ENCODE measurements around the gene CLEC4G.

The CLEC4G gene

DNA sequence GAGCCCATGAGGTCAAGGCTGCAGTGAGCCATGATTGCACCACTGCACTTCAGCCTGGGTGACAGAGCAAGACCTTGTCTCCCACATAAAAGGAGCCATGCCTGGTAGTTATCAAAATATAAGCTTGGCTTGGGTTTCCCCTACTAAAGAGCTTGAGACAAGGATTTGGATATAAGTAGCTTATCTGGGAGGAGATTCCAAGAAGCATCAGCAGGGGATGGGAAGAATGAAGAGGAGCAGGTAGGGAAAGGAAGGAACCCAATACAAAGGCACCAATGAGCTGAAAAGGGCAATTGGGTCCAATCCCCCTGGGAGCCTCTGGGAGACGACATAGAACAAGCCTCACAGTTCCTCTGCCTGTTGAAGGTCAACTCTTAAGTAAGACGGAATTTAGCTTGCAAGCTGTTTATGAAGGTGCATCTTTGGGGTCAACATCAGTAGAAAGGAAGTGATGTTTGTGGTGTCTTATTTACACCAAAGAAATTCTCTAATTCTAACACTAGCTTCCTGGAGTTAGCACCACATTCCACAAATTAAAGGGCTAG, 7.4 kb upstream of the CLEC4G start:
- TF ChIP-seq FOXM1 (IDR thresholded peaks at IDR 0.05; ENCODE audit: borderline replicate concordance, low read depth) (no peak), NFIC (IDR thresholded peaks at IDR 0.05) (no peak), RAD21 (IDR thresholded peaks at IDR 0.05; ENCODE audit: low read depth) (no peak), EGR1 (IDR thresholded peaks at IDR 0.05) (no peak), YY1 (IDR thresholded peaks at IDR 0.05; ENCODE audit: low read depth) (no peak), CEBPB (IDR thresholded peaks at IDR 0.05) (no peak), ZBTB7A (IDR thresholded peaks at IDR 0.05; ENCODE audit: low read depth) (no peak)
- TF ChIP-seq, protein P1, sequence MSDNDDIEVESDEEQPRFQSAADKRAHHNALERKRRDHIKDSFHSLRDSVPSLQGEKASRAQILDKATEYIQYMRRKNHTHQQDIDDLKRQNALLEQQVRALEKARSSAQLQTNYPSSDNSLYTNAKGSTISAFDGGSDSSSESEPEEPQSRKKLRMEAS (IDR thresholded peaks at IDR 0.05), result no peak
- TF ChIP-seq, protein P2, sequence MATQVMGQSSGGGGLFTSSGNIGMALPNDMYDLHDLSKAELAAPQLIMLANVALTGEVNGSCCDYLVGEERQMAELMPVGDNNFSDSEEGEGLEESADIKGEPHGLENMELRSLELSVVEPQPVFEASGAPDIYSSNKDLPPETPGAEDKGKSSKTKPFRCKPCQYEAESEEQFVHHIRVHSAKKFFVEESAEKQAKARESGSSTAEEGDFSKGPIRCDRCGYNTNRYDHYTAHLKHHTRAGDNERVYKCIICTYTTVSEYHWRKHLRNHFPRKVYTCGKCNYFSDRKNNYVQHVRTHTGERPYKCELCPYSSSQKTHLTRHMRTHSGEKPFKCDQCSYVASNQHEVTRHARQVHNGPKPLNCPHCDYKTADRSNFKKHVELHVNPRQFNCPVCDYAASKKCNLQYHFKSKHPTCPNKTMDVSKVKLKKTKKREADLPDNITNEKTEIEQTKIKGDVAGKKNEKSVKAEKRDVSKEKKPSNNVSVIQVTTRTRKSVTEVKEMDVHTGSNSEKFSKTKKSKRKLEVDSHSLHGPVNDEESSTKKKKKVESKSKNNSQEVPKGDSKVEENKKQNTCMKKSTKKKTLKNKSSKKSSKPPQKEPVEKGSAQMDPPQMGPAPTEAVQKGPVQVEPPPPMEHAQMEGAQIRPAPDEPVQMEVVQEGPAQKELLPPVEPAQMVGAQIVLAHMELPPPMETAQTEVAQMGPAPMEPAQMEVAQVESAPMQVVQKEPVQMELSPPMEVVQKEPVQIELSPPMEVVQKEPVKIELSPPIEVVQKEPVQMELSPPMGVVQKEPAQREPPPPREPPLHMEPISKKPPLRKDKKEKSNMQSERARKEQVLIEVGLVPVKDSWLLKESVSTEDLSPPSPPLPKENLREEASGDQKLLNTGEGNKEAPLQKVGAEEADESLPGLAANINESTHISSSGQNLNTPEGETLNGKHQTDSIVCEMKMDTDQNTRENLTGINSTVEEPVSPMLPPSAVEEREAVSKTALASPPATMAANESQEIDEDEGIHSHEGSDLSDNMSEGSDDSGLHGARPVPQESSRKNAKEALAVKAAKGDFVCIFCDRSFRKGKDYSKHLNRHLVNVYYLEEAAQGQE (IDR thresholded peaks at IDR 0.05; ENCODE audit: low read depth), result no peak

DNA sequence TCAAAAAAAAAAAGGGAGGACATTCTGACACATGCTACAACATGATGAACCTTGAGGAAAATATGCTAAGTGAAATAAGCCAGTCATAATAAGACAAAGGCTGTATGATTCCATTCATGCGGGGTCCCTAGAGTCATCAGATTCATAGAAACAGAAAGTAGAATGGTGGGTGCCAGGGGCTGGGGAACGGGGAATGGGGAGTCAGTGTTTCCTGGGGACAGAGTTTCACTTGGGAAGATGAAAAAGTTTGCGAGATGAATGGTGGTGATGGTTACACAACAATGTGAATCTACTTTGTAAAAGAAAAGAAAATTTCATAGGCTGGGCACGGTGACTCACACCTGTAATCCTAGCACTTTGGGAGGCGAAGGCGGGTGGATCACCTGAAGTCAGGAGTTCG, 6.1 kb upstream of the CLEC4G start:
- TF ChIP-seq TAF1 (IDR thresholded peaks at IDR 0.05; ENCODE audit: low read depth), result no peak
- no peak for TF ChIP-seq FOXM1 (IDR thresholded peaks at IDR 0.05; ENCODE audit: borderline replicate concordance, low read depth)
- TF ChIP-seq CREB1 (IDR thresholded peaks at IDR 0.05; ENCODE audit: low read depth), result no peak
- no peak for TF ChIP-seq EP300 (IDR thresholded peaks at IDR 0.05; ENCODE audit: borderline replicate concordance)
- no peak for TF ChIP-seq ZBTB7A (IDR thresholded peaks at IDR 0.05; ENCODE audit: low read depth)
- TF ChIP-seq NFIC (IDR thresholded peaks at IDR 0.05), result no peak
- TF ChIP-seq TEAD4 (IDR thresholded peaks at IDR 0.05), result no peak
- no peak for TF ChIP-seq EGR1 (IDR thresholded peaks at IDR 0.05)
- TF ChIP-seq, protein P3, sequence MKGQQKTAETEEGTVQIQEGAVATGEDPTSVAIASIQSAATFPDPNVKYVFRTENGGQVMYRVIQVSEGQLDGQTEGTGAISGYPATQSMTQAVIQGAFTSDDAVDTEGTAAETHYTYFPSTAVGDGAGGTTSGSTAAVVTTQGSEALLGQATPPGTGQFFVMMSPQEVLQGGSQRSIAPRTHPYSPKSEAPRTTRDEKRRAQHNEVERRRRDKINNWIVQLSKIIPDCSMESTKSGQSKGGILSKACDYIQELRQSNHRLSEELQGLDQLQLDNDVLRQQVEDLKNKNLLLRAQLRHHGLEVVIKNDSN (IDR thresholded peaks at IDR 0.05), result no peak
- TF ChIP-seq RAD21 (IDR thresholded peaks at IDR 0.05; ENCODE audit: low read depth), result no peak
- no peak for TF ChIP-seq YY1 (IDR thresholded peaks at IDR 0.05; ENCODE audit: low read depth)
- TF ChIP-seq, protein P2 (IDR thresholded peaks at IDR 0.05; ENCODE audit: low read depth), result no peak
- TF ChIP-seq CEBPB (IDR thresholded peaks at IDR 0.05), result no peak

DNA sequence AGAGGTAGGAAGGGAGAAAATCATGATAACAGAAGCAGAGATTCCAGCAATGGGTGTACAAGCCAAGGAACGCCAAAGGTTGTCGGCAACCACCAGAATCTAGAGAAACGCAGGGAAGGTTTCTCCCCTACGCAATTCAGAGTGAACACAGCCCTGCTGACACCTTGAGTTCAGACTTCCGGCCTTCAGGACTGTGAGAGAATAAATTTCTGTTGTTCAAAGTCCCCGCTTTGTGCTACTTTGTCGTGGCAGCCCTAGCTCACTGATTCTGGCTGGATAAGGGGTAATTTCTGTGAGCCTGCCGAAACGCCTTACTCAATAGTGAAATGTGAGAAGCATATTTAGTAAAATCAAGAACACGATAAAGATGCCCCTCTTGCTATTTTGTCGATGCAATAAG, 5.3 kb upstream of the CLEC4G start:
- TF ChIP-seq FOXM1 (IDR thresholded peaks at IDR 0.05; ENCODE audit: borderline replicate concordance, low read depth) (no peak), CREB1 (IDR thresholded peaks at IDR 0.05; ENCODE audit: low read depth) (no peak), NFIC (IDR thresholded peaks at IDR 0.05) (no peak), CEBPB (IDR thresholded peaks at IDR 0.05) (no peak), ZBTB7A (IDR thresholded peaks at IDR 0.05; ENCODE audit: low read depth) (no peak), TAF1 (IDR thresholded peaks at IDR 0.05; ENCODE audit: low read depth) (no peak), YY1 (IDR thresholded peaks at IDR 0.05; ENCODE audit: low read depth) (no peak), TEAD4 (IDR thresholded peaks at IDR 0.05) (no peak), EGR1 (IDR thresholded peaks at IDR 0.05) (no peak), TCF12 (IDR thresholded peaks at IDR 0.05; ENCODE audit: low read depth) (no peak), EP300 (IDR thresholded peaks at IDR 0.05; ENCODE audit: borderline replicate concordance) (no peak)
- TF ChIP-seq, protein P3 (IDR thresholded peaks at IDR 0.05), result no peak
- TF ChIP-seq, protein P1 (IDR thresholded peaks at IDR 0.05), result no peak

DNA sequence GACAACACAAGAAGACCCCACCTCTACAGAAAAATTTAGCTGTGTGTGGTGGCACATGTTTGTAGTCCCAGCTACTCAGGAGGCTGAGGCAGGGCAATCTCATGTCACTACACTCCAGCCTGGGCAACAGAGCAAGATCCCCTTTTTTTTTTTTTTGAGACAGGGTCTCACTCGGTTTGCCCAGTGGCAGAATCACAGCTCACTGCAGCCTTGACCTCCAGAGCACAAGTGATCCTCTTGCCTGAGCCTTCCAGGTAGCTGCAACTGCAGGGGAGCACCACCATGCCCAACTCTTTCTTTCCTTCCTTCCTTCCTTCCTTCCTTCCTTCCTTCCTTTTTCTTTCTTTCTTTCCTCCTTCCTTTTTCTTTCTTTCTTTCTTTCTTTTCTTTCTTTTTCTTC, 4.2 kb upstream of the CLEC4G start:
- TF ChIP-seq NFIC (IDR thresholded peaks at IDR 0.05) (no peak), FOXM1 (IDR thresholded peaks at IDR 0.05; ENCODE audit: borderline replicate concordance, low read depth) (no peak), TAF1 (IDR thresholded peaks at IDR 0.05; ENCODE audit: low read depth) (no peak), CEBPB (IDR thresholded peaks at IDR 0.05) (no peak), EP300 (IDR thresholded peaks at IDR 0.05; ENCODE audit: borderline replicate concordance) (no peak), CREB1 (IDR thresholded peaks at IDR 0.05; ENCODE audit: low read depth) (no peak), RAD21 (IDR thresholded peaks at IDR 0.05; ENCODE audit: low read depth) (no peak), ZBTB7A (IDR thresholded peaks at IDR 0.05; ENCODE audit: low read depth) (no peak), TEAD4 (IDR thresholded peaks at IDR 0.05) (no peak), EGR1 (IDR thresholded peaks at IDR 0.05) (no peak), YY1 (IDR thresholded peaks at IDR 0.05; ENCODE audit: low read depth) (no peak), TCF12 (IDR thresholded peaks at IDR 0.05; ENCODE audit: low read depth) (no peak)
- TF ChIP-seq, protein P2 (IDR thresholded peaks at IDR 0.05; ENCODE audit: low read depth), result no peak
- TF ChIP-seq, protein P3 (IDR thresholded peaks at IDR 0.05), result no peak
- TF ChIP-seq, protein P1 (IDR thresholded peaks at IDR 0.05), result no peak

All from Ishikawa (cell line).